ENCODE measurements around the gene TVP23A. TPM values are rescaled to one million over a fixed set of nuclear protein-coding genes. Genes with fewer than 3 reads are reported as not detected.
A peak's percentile ranks its signal among the peaks of the same experiment; 100 is the strongest.
"Not testable (repeated sequence)": the region's sequence is repeated elsewhere in the genome, so short reads cannot be mapped to it uniquely, and the experiment has no call there.

TVP23A gene
- total RNA-seq, 1 experiment from 2014 or later = not detected

DNA sequence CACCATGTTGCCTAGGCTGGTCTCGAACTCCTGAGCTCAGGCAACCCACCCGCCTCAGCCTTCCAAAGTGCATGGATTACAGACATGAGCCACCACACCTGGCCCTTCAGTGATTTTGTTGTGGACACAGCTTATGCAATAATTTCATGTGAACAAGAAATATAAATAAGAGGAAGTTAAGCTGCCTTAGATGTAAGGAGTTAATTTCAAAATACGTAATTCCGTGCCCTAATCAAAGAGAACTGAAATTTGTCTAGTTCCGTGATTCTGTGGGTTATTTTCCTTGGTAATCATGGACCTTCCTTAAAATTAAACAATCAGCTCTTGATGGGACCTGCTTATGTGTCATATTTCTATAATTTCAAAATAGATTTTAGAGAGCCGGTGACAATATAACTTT lies 11.9 kb downstream of the TVP23A start:
- no peak for DNase-seq
- peaks cover 23% of the 10 kb centered on the region for H3K4me1 ChIP-seq (ENCODE audit: low read length)
- H3K9me2 ChIP-seq (replicated peaks; ENCODE audit: insufficient read depth, low read length) = no peaks in the 10 kb centered on the region
- peak overlapping the region; percentile 15 for H3K4me2 ChIP-seq (ENCODE audit: low read depth, low read length, poor library complexity, severe bottlenecking)
- no peaks in the 10 kb centered on the region for H3K27me3 ChIP-seq (ENCODE audit: low read length)
- no peak overlapping the region for H3K4me3 ChIP-seq (ENCODE audit: low read length)
- no peaks in the 10 kb centered on the region for H3K79me2 ChIP-seq (ENCODE audit: low read length)
- no peak overlapping the region for H3K27ac ChIP-seq (ENCODE audit: low read length)
- no peaks in the 10 kb centered on the region for H4K20me1 ChIP-seq (ENCODE audit: insufficient read depth, low read depth, low read length)
- no peaks in the 10 kb centered on the region for H3K9me3 ChIP-seq (ENCODE audit: low read length)
- no peak overlapping the region for H2AFZ ChIP-seq (ENCODE audit: low read length)
- no peak overlapping the region for H3K9ac ChIP-seq (ENCODE audit: low read length)
- no peaks in the 10 kb centered on the region for H3K36me3 ChIP-seq (ENCODE audit: insufficient read depth, low read length)

GRCh38 chr16:10805334-10805733 lies 13.3 kb downstream of the TVP23A start:
- Histone ChIP-seq H3K79me2 (ENCODE audit: low read length) (no peaks in the 10 kb centered on the region), H3K4me2 (ENCODE audit: low read depth, low read length, poor library complexity, severe bottlenecking) (peak overlapping the region; percentile 31), H3K36me3 (ENCODE audit: insufficient read depth, low read length) (no peaks in the 10 kb centered on the region), H3K27me3 (ENCODE audit: low read length) (no peaks in the 10 kb centered on the region), H3K27ac (ENCODE audit: low read length) (no peak overlapping the region), H3K9me3 (ENCODE audit: low read length) (no peaks in the 10 kb centered on the region), H2AFZ (ENCODE audit: low read length) (0 out of 2 replicates have a peak overlapping the region, but pooled peaks have one; percentile 23), H3K9me2 (replicated peaks; ENCODE audit: insufficient read depth, low read length) (no peaks in the 10 kb centered on the region), H3K9ac (ENCODE audit: low read length) (no peak overlapping the region), H4K20me1 (ENCODE audit: insufficient read depth, low read depth, low read length) (no peaks in the 10 kb centered on the region), H3K4me3 (ENCODE audit: low read length) (no peak overlapping the region), H3K4me1 (ENCODE audit: low read length) (peaks cover 23% of the 10 kb centered on the region)
- no peak for DNase-seq

GRCh38 chr16:10799736-10800135 lies 18.9 kb downstream of the TVP23A start:
- Histone ChIP-seq H3K27me3 (ENCODE audit: low read length) (no peaks in the 10 kb centered on the region), H3K9me2 (replicated peaks; ENCODE audit: insufficient read depth, low read length) (no peaks in the 10 kb centered on the region), H3K36me3 (ENCODE audit: insufficient read depth, low read length) (no peaks in the 10 kb centered on the region), H3K9me3 (ENCODE audit: low read length) (no peaks in the 10 kb centered on the region), H3K4me3 (ENCODE audit: low read length) (no peak overlapping the region), H3K9ac (ENCODE audit: low read length) (no peak overlapping the region), H2AFZ (ENCODE audit: low read length) (no peak overlapping the region), H3K27ac (ENCODE audit: low read length) (no peak overlapping the region), H3K79me2 (ENCODE audit: low read length) (no peaks in the 10 kb centered on the region), H3K4me1 (ENCODE audit: low read length) (peaks cover 1% of the 10 kb centered on the region), H3K4me2 (ENCODE audit: low read depth, low read length, poor library complexity, severe bottlenecking) (no peak overlapping the region), H4K20me1 (ENCODE audit: insufficient read depth, low read depth, low read length) (no peaks in the 10 kb centered on the region)
- DNase-seq = no peak

- H3K4me3 ChIP-seq (ENCODE audit: low read length) = no peak overlapping the region
- H3K4me2 ChIP-seq (ENCODE audit: low read depth, low read length, poor library complexity, severe bottlenecking) = no peak overlapping the region
- no peak overlapping the region for H3K27ac ChIP-seq (ENCODE audit: low read length)
- no peaks in the 10 kb centered on the region for H3K27me3 ChIP-seq (ENCODE audit: low read length)
- no peaks in the 10 kb centered on the region for H3K36me3 ChIP-seq (ENCODE audit: insufficient read depth, low read length)
- no peak for DNase-seq
- 0 out of 2 replicates have a peak overlapping the region, but pooled peaks have one; percentile 24 for H2AFZ ChIP-seq (ENCODE audit: low read length)
- no peaks in the 10 kb centered on the region for H3K79me2 ChIP-seq (ENCODE audit: low read length)
- H3K9me3 ChIP-seq (ENCODE audit: low read length) = no peaks in the 10 kb centered on the region
- H3K4me1 ChIP-seq (ENCODE audit: low read length) = peaks cover 25% of the 10 kb centered on the region
- no peaks in the 10 kb centered on the region for H3K9me2 ChIP-seq (replicated peaks; ENCODE audit: insufficient read depth, low read length)
- H3K9ac ChIP-seq (ENCODE audit: low read length) = no peak overlapping the region
- H4K20me1 ChIP-seq (ENCODE audit: insufficient read depth, low read depth, low read length) = no peaks in the 10 kb centered on the region
Measured at GRCh38 chr16:10791048-10791447, 27.5 kb downstream of the TVP23A start.

GRCh38 chr16:10788630-10789029 lies 30.0 kb downstream of the TVP23A start:
- H3K9me3 ChIP-seq (ENCODE audit: low read length); H3K4me3 ChIP-seq (ENCODE audit: low read length); H3K9me2 ChIP-seq (replicated peaks; ENCODE audit: insufficient read depth, low read length); H3K27ac ChIP-seq (ENCODE audit: low read length); H4K20me1 ChIP-seq (ENCODE audit: insufficient read depth, low read depth, low read length); H3K79me2 ChIP-seq (ENCODE audit: low read length); H3K4me2 ChIP-seq (ENCODE audit: low read depth, low read length, poor library complexity, severe bottlenecking); H2AFZ ChIP-seq (ENCODE audit: low read length); H3K9ac ChIP-seq (ENCODE audit: low read length); H3K36me3 ChIP-seq (ENCODE audit: insufficient read depth, low read length); H3K27me3 ChIP-seq (ENCODE audit: low read length); DNase-seq: not testable (repeated sequence)
- H3K4me1 ChIP-seq (ENCODE audit: low read length) = peaks cover 25% of the 10 kb centered on the region

GRCh38 chr16:10787304-10787703 lies 31.3 kb downstream of the TVP23A start:
- Histone ChIP-seq H3K4me1 (ENCODE audit: low read length) (peaks cover 25% of the 10 kb centered on the region), H2AFZ (ENCODE audit: low read length) (peak overlapping the region; percentile 77), H3K9ac (ENCODE audit: low read length) (peak overlapping the region; percentile 40), H3K4me3 (ENCODE audit: low read length) (peak overlapping the region; percentile 42), H3K27me3 (ENCODE audit: low read length) (no peaks in the 10 kb centered on the region), H3K4me2 (ENCODE audit: low read depth, low read length, poor library complexity, severe bottlenecking) (peak overlapping the region; percentile 69), H4K20me1 (ENCODE audit: insufficient read depth, low read depth, low read length) (no peaks in the 10 kb centered on the region), H3K79me2 (ENCODE audit: low read length) (no peaks in the 10 kb centered on the region), H3K27ac (ENCODE audit: low read length) (peak overlapping the region; percentile 31; the same call in 1 of the 2 replicates), H3K36me3 (ENCODE audit: insufficient read depth, low read length) (no peaks in the 10 kb centered on the region), H3K9me3 (ENCODE audit: low read length) (no peaks in the 10 kb centered on the region), H3K9me2 (replicated peaks; ENCODE audit: insufficient read depth, low read length) (no peaks in the 10 kb centered on the region)
- DNase-seq = peak; percentile 97

- no peaks in the 10 kb centered on the region for H3K36me3 ChIP-seq (ENCODE audit: insufficient read depth, low read length)
- H3K4me3 ChIP-seq (ENCODE audit: low read length) = no peak overlapping the region
- no peak overlapping the region for H3K27ac ChIP-seq (ENCODE audit: low read length)
- no peaks in the 10 kb centered on the region for H3K79me2 ChIP-seq (ENCODE audit: low read length)
- no peak overlapping the region for H3K9ac ChIP-seq (ENCODE audit: low read length)
- H2AFZ ChIP-seq (ENCODE audit: low read length) = no peak overlapping the region
- no peaks in the 10 kb centered on the region for H3K9me2 ChIP-seq (replicated peaks; ENCODE audit: insufficient read depth, low read length)
- H3K27me3 ChIP-seq (ENCODE audit: low read length) = no peaks in the 10 kb centered on the region
- no peak for DNase-seq
- H3K4me1 ChIP-seq (ENCODE audit: low read length) = peaks cover 13% of the 10 kb centered on the region
- no peaks in the 10 kb centered on the region for H3K9me3 ChIP-seq (ENCODE audit: low read length)
- no peak overlapping the region for H3K4me2 ChIP-seq (ENCODE audit: low read depth, low read length, poor library complexity, severe bottlenecking)
- no peaks in the 10 kb centered on the region for H4K20me1 ChIP-seq (ENCODE audit: insufficient read depth, low read depth, low read length)
Measured at GRCh38 chr16:10782628-10783027, 36.0 kb downstream of the TVP23A start.

GRCh38 chr16:10780628-10781027 lies 38.0 kb downstream of the TVP23A start:
- no peak overlapping the region for H3K9ac ChIP-seq (ENCODE audit: low read length)
- H3K79me2 ChIP-seq (ENCODE audit: low read length) = no peaks in the 10 kb centered on the region
- no peak overlapping the region for H2AFZ ChIP-seq (ENCODE audit: low read length)
- H3K36me3 ChIP-seq (ENCODE audit: insufficient read depth, low read length) = no peaks in the 10 kb centered on the region
- H3K9me2 ChIP-seq (replicated peaks; ENCODE audit: insufficient read depth, low read length) = no peaks in the 10 kb centered on the region
- H3K4me1 ChIP-seq (ENCODE audit: low read length) = peaks cover 8% of the 10 kb centered on the region
- no peaks in the 10 kb centered on the region for H3K27me3 ChIP-seq (ENCODE audit: low read length)
- no peak overlapping the region for H3K27ac ChIP-seq (ENCODE audit: low read length)
- H3K4me2 ChIP-seq (ENCODE audit: low read depth, low read length, poor library complexity, severe bottlenecking) = no peak overlapping the region
- H4K20me1 ChIP-seq (ENCODE audit: insufficient read depth, low read depth, low read length) = no peaks in the 10 kb centered on the region
- no peak overlapping the region for H3K4me3 ChIP-seq (ENCODE audit: low read length)
- no peaks in the 10 kb centered on the region for H3K9me3 ChIP-seq (ENCODE audit: low read length)
- DNase-seq = no peak

GRCh38 chr16:10779908-10780307 lies 38.7 kb downstream of the TVP23A start:
- not testable (repeated sequence) for H3K9me2 ChIP-seq (replicated peaks; ENCODE audit: insufficient read depth, low read length); H2AFZ ChIP-seq (ENCODE audit: low read length); H3K27me3 ChIP-seq (ENCODE audit: low read length); DNase-seq; H3K4me3 ChIP-seq (ENCODE audit: low read length); H3K4me2 ChIP-seq (ENCODE audit: low read depth, low read length, poor library complexity, severe bottlenecking); H3K9ac ChIP-seq (ENCODE audit: low read length); H3K36me3 ChIP-seq (ENCODE audit: insufficient read depth, low read length); H3K79me2 ChIP-seq (ENCODE audit: low read length); H3K9me3 ChIP-seq (ENCODE audit: low read length); H3K4me1 ChIP-seq (ENCODE audit: low read length); H3K27ac ChIP-seq (ENCODE audit: low read length); H4K20me1 ChIP-seq (ENCODE audit: insufficient read depth, low read depth, low read length)
